ENCODE measurements around the gene B3GALT2. TPM values are rescaled to one million over a fixed set of nuclear protein-coding genes. Genes with fewer than 3 reads are reported as not detected.

B3GALT2 gene
- total and polyA plus RNA-seq, 2 of the 8 experiments (the other 6 are each of a cell fraction or from before 2014, with no cell fraction given) = not detected

DNA sequence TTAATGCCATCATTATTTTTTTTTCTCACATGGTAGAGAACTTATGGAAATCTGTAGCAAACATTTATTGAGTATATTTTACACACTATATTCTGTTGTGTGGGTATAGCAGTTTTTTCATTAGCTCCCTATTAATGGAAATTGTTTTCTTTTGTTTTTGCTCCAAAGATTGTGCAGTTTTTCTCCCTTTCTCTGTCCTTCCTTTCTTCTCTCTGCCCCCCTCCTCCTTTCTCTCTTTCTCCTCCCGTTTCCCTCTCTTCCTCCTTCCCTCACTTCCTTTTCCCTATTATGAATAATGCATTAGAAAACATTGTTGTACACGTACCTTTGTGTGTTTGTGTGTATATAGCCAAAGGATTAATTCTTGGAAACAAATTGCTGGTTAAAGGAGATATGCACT, 44.0 kb downstream of the B3GALT2 start:
- no peaks in the 10 kb centered on the region for H3K9me3 ChIP-seq (ENCODE audit: insufficient read depth in 2 of 2, low read depth in 1 of 2, low read length in 1 of 2)
- H2BK120ac ChIP-seq (replicated peaks; ENCODE audit: low read depth, low read length) = no peak overlapping the region
- TF ChIP-seq POLR2A (IDR thresholded peaks at IDR 0.05; ENCODE audit: control extremely low read depth in 1 of 2, low read depth in 2 of 2, low read length in 2 of 2) (no peak), SP2 (IDR thresholded peaks at IDR 0.05; ENCODE audit: low read length) (no peak), SAP30 (IDR thresholded peaks at IDR 0.05; ENCODE audit: insufficient read depth, insufficient replicate concordance, low read length) (no peak), JUND (IDR thresholded peaks at IDR 0.05; ENCODE audit: low read length) (no peak), CHD1 (IDR thresholded peaks at IDR 0.05; ENCODE audit: low read depth, low read length) (no peak), CREB1 (IDR thresholded peaks at IDR 0.05) (no peak), RNF2 (IDR thresholded peaks at IDR 0.05; ENCODE audit: borderline replicate concordance, low read depth, low read length, missing control alignments, poor library complexity, severe bottlenecking) (no peak), MAFK (IDR thresholded peaks at IDR 0.05; ENCODE audit: low read depth, low read length) (no peak), SIRT6 (IDR thresholded peaks at IDR 0.05; ENCODE audit: low read length) (no peak), CHD2 (IDR thresholded peaks at IDR 0.05; ENCODE audit: low read length) (no peak), HDAC2 (IDR thresholded peaks at IDR 0.05; ENCODE audit: borderline replicate concordance in 1 of 2, low read depth in 2 of 2, low read length in 2 of 2) (no peak), ZNF274 (IDR thresholded peaks at IDR 0.05; ENCODE audit: borderline replicate concordance, extremely low read depth, low read length) (no peak)
- TF ChIP-seq, protein P1, sequence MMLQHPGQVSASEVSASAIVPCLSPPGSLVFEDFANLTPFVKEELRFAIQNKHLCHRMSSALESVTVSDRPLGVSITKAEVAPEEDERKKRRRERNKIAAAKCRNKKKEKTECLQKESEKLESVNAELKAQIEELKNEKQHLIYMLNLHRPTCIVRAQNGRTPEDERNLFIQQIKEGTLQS (IDR thresholded peaks at IDR 0.05; ENCODE audit: insufficient read depth, low read depth, low read length) = no peak
- H3K18ac ChIP-seq (ENCODE audit: extremely low read depth, low read length) = no peak overlapping the region
- H3K4me2 ChIP-seq (ENCODE audit: insufficient read depth in 1 of 2, low read depth in 2 of 2, low read length in 2 of 2) = no peak overlapping the region
- FAIRE-seq = no peak
- H3K27me3 ChIP-seq (replicated peaks in 1 of 4; ENCODE audit: control insufficient read depth in 3 of 4, extremely low read depth in 1 of 4, insufficient read depth in 3 of 4, low read length in 3 of 4) = no peaks in the 10 kb centered on the region
- H2AK5ac ChIP-seq (ENCODE audit: low read depth, low read length) = no peak overlapping the region
- H2AFZ ChIP-seq (ENCODE audit: low read length) = no peak overlapping the region
- H3K27ac ChIP-seq (ENCODE audit: low read depth, low read length) = no peak overlapping the region
- no peaks in the 10 kb centered on the region for H4K20me1 ChIP-seq (replicated peaks in 1 of 2; ENCODE audit: control insufficient read depth in 1 of 2, insufficient read depth in 2 of 2, low read length in 2 of 2)
- POLR2A ChIA-PET (ENCODE audit: partially characterized antibody) = interaction anchor here (0.9 to 2.0 kb wide), 2 partner anchors 38 to 83 kb away, joined by 3 to 5 read pairs; partner anchors contain the start of genes GLRX2 and UCHL5
- no peak overlapping the region for H2BK20ac ChIP-seq (ENCODE audit: low read length)
- no peak overlapping the region for H3K4me3 ChIP-seq (ENCODE audit: extremely low read depth in 1 of 4, insufficient read depth in 2 of 4, low read depth in 3 of 4, low read length in 4 of 4)
- H3K4me1 ChIP-seq (replicated peaks in 1 of 4; ENCODE audit: control insufficient read depth in 3 of 4, insufficient read depth in 4 of 4, low read length in 3 of 4) = peaks cover 0 to 8% (median 3%) of the 10 kb centered on the region in 4 experiments; a peak in 2 of 7 replicates
- H3K79me1 ChIP-seq (ENCODE audit: low read depth, low read length) = peaks cover 4% of the 10 kb centered on the region; the same call in 1 of the 2 replicates
- H3K9ac ChIP-seq (replicated peaks in 1 of 4; ENCODE audit: extremely low read depth in 1 of 4, low read depth in 3 of 4, low read length in 3 of 4) = no peak overlapping the region
- no peak overlapping the region for H4K91ac ChIP-seq (replicated peaks; ENCODE audit: insufficient read length, low read length)
- no peak overlapping the region for H2BK12ac ChIP-seq (ENCODE audit: low read depth, low read length)
- no peak overlapping the region for H3K14ac ChIP-seq (ENCODE audit: insufficient read length)
- CTCF ChIA-PET (ENCODE audit: partially characterized antibody) = interaction anchor here (0.8 to 1.6 kb wide), 7 partner anchors 8 to 1613 kb away, joined by 3 to 6 read pairs (median 4); no protein-coding TSS in a partner anchor
- no peak overlapping the region for H3K23ac ChIP-seq (ENCODE audit: insufficient read length)
- no peak overlapping the region for H2BK5ac ChIP-seq (ENCODE audit: low read depth, low read length)
- no peak overlapping the region for H3K4ac ChIP-seq (replicated peaks; ENCODE audit: insufficient read length, low read depth, low read length)
- no peak for DNase-seq (ENCODE audit: low read depth in 1 of 2, low spot score in 2 of 2)
- 81% methylated on average over 2 of the region's 2 CpGs; no CpG with 5 or more reads in 1 of the 2 experiments for WGBS, 2 experiments (ENCODE audit: extremely low coverage in 1 of 2, insufficient coverage in 1 of 2, insufficient read length in 1 of 2, insufficient replicate concordance in 2 of 2, low coverage in 1 of 2, low lambda C conversion rate in 2 of 2, missing lambda C conversion rate in 1 of 2)
- no peaks in the 10 kb centered on the region for H3K23me2 ChIP-seq (ENCODE audit: low read depth, low read length)
- no peak overlapping the region for H3K56ac ChIP-seq (replicated peaks; ENCODE audit: insufficient read length, low read depth, low read length)
- no peak overlapping the region for H4K5ac ChIP-seq (ENCODE audit: insufficient read length, low read depth, low read length)
- no peak overlapping the region for H4K8ac ChIP-seq (ENCODE audit: extremely low read depth, insufficient read depth, low read length)
- no peak overlapping the region for H2BK15ac ChIP-seq (ENCODE audit: low read length)
- H3K79me2 ChIP-seq (ENCODE audit: control insufficient read depth in 1 of 2, insufficient read depth in 2 of 2, low read length in 2 of 2) = peaks cover 0 to 13% of the 10 kb centered on the region in 2 experiments; a peak in 2 of 4 replicates
- peaks cover 0 to 57% (median 13%) of the 10 kb centered on the region in 4 experiments; a peak in 6 of 8 replicates for H3K36me3 ChIP-seq (ENCODE audit: control insufficient read depth in 2 of 4, insufficient read depth in 4 of 4, low read length in 3 of 4)
